Fibroblast of lung (primary cell): ENCODE results near the gene YJU2. TPM values are rescaled to one million over a fixed set of nuclear protein-coding genes. Genes with fewer than 3 reads are reported as not detected.

Source experiments
- DNase-seq, 2 donors: peaks; one replicate each; pipeline versions ENCODE4 v3.0.0 to v3.0.0-alpha.2; 2010; ENCODE audit warnings: low read depth in 2 of 2
- H2AFZ ChIP-seq: 2 replicates; pipeline ENCODE4 v1.5.1; 2012; ENCODE audit warnings: low read length, control low read depth, inconsistent platforms
- H3K27ac ChIP-seq: 2 replicates; pipeline ENCODE4 v1.5.1; 2011; ENCODE audit warnings: low read length, control low read depth; ENCODE audit not compliant: insufficient read depth
- H3K27me3 ChIP-seq: 2 replicates; pipeline ENCODE4 v1.5.1; 2011; ENCODE audit warnings: mild to moderate bottlenecking, low read length; ENCODE audit not compliant: control insufficient read depth, insufficient read depth
- H3K36me3 ChIP-seq: 2 replicates; pipeline ENCODE4 v1.5.1; 2011; ENCODE audit warnings: low read length; ENCODE audit not compliant: control insufficient read depth, insufficient read depth
- H3K4me1 ChIP-seq: 2 replicates; pipeline ENCODE4 v1.5.1; 2011; ENCODE audit warnings: low read length; ENCODE audit not compliant: control insufficient read depth, insufficient read depth; ENCODE audit errors: extremely low read depth
- H3K4me2 ChIP-seq: 2 replicates; pipeline ENCODE4 v1.5.1; 2011; ENCODE audit warnings: low read length, control low read depth; ENCODE audit not compliant: insufficient read depth; ENCODE audit errors: extremely low read depth
- H3K4me3 ChIP-seq, 4 experiments: fragments of 200-600 bp in 1 of 4; sonication (generic) in 1 of 4; replicated peaks in 1 of 4; 2 replicates each; pipeline ENCODE4 v1.5.1; 2011 to 2016; ENCODE audit warnings: low read length in 4 of 4, low read depth in 3 of 4, mild to moderate bottlenecking in 3 of 4, control low read depth in 2 of 4, inconsistent platforms in 1 of 4, mixed read lengths in 1 of 4; ENCODE audit not compliant: insufficient read depth in 1 of 4; ENCODE audit errors: control extremely low read depth in 1 of 4
- H3K79me2 ChIP-seq: 2 replicates; pipeline ENCODE4 v1.5.1; 2012; ENCODE audit warnings: mild to moderate bottlenecking, low read length, inconsistent platforms; ENCODE audit not compliant: control insufficient read depth, insufficient read depth
- H3K9ac ChIP-seq: 2 replicates; pipeline ENCODE4 v1.5.1; 2011; ENCODE audit warnings: mild to moderate bottlenecking, low read length, control low read depth; ENCODE audit not compliant: insufficient read depth
- H3K9me3 ChIP-seq: 2 replicates; pipeline ENCODE4 v1.5.1; 2012; ENCODE audit warnings: low read depth, low read length; ENCODE audit not compliant: control insufficient read depth, insufficient read depth
- H4K20me1 ChIP-seq: 2 replicates; pipeline ENCODE4 v1.5.1; 2011; ENCODE audit warnings: low read length; ENCODE audit not compliant: control insufficient read depth, insufficient read depth; ENCODE audit errors: extremely low read depth
- EZH2 ChIP-seq: IDR thresholded peaks from 2 replicates; pipeline ENCODE4 v1.5.1; 2012; ENCODE audit warnings: low read length, control low read depth, mild to moderate bottlenecking; ENCODE audit errors: missing control alignments
- polyA plus RNA-seq, 2 donors: library from polyadenylated mRNA; depleted of rRNA in 1 of 2; stranded (reverse) in 1 of 2; unstranded in 1 of 2; fragments of >200 nt; gene quantifications; 2 replicates each; pipeline ENCODE4 v1.2.1, GENCODE V29; 2011 to 2012; ENCODE audit warnings: missing spikeins in 1 of 2
- total RNA-seq: library from RNA; depleted of rRNA; stranded (reverse); fragments of >200 nt; gene quantifications from 2 replicates; pipeline ENCODE4 v1.2.1, GENCODE V29; 2014
- TF ChIP-seq, protein P1 (sequence below), 2 donors: IDR thresholded peaks in 1 of 2; conservative IDR thresholded peaks in 1 of 2; 1 replicate in 1 of 2; 2 replicates in 1 of 2; pipeline ENCODE4 v1.5.1; 2011 to 2012; ENCODE audit warnings: low read length in 2 of 2, control low read depth in 1 of 2, inconsistent platforms in 1 of 2, low read depth in 1 of 2, mild to moderate bottlenecking in 1 of 2

Gene YJU2
- total and polyA plus RNA-seq, 2 donors (not counting 1 experiment from before 2014, with no cell fraction given): 10.7 to 14.7 TPM

DNA sequence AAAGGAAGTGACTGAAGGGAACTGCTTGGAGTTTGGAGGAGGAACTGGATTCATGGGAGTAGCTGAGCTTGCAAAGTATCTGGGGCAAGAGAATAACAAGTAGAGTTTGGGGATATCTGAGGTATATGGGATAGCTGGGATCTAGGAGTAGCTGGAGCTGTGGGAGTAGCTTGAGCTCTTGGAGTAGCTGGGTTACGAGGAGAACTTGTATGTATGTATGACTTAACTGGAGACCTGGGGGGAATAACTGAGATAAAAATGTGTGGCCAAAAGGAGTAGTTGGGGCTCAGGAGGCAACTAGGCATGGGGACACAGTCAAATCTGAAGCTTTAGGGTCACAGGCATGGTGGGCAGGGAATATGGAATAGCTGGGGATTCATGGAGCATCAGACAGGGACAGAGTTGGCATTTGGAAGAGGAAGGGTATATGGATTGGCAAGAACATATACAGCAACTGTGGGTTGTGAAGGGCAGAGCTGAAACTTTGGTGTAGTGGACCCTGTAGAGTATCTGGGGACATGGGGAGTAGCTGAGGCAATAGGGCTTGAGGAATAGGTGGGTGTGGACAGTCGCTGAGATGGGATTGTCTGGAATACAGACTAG, 45.8 kb upstream of the YJU2 start:
- Histone ChIP-seq H3K4me3 (no peak overlapping the region), H3K79me2 (no peaks in the 10 kb centered on the region), H3K4me2 (no peak overlapping the region), H4K20me1 (no peaks in the 10 kb centered on the region), H3K36me3 (no peaks in the 10 kb centered on the region), H3K9ac (no peak overlapping the region), H3K27me3 (peaks cover 9% of the 10 kb centered on the region), H2AFZ (no peak overlapping the region), H3K4me1 (peaks cover 3% of the 10 kb centered on the region), H3K27ac (no peak overlapping the region), H3K9me3 (no peaks in the 10 kb centered on the region)
- TF ChIP-seq, protein P1, sequence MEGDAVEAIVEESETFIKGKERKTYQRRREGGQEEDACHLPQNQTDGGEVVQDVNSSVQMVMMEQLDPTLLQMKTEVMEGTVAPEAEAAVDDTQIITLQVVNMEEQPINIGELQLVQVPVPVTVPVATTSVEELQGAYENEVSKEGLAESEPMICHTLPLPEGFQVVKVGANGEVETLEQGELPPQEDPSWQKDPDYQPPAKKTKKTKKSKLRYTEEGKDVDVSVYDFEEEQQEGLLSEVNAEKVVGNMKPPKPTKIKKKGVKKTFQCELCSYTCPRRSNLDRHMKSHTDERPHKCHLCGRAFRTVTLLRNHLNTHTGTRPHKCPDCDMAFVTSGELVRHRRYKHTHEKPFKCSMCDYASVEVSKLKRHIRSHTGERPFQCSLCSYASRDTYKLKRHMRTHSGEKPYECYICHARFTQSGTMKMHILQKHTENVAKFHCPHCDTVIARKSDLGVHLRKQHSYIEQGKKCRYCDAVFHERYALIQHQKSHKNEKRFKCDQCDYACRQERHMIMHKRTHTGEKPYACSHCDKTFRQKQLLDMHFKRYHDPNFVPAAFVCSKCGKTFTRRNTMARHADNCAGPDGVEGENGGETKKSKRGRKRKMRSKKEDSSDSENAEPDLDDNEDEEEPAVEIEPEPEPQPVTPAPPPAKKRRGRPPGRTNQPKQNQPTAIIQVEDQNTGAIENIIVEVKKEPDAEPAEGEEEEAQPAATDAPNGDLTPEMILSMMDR (conservative IDR thresholded peaks at IDR 0.05 in 1 of 2, IDR thresholded peaks at IDR 0.05 in 1 of 2; ENCODE audit: low read depth in 1 of 2, low read length in 2 of 2): no peak
- no peak for TF ChIP-seq EZH2
- no peak for DNase-seq

GRCh38 chr19:4201798-4202197, 45.1 kb upstream of the YJU2 start:
- no peak for DNase-seq
- Histone ChIP-seq H3K79me2 (no peaks in the 10 kb centered on the region), H3K27me3 (peaks cover 7% of the 10 kb centered on the region), H3K9ac (no peak overlapping the region), H3K4me2 (no peak overlapping the region), H3K4me3 (no peak overlapping the region), H2AFZ (no peak overlapping the region), H3K4me1 (peaks cover 3% of the 10 kb centered on the region), H4K20me1 (no peaks in the 10 kb centered on the region), H3K27ac (no peak overlapping the region), H3K36me3 (no peaks in the 10 kb centered on the region), H3K9me3 (no peaks in the 10 kb centered on the region)
- TF ChIP-seq, protein P1 (conservative IDR thresholded peaks at IDR 0.05 in 1 of 2, IDR thresholded peaks at IDR 0.05 in 1 of 2; ENCODE audit: low read depth in 1 of 2, low read length in 2 of 2): no peak
- no peak for TF ChIP-seq EZH2

DNA sequence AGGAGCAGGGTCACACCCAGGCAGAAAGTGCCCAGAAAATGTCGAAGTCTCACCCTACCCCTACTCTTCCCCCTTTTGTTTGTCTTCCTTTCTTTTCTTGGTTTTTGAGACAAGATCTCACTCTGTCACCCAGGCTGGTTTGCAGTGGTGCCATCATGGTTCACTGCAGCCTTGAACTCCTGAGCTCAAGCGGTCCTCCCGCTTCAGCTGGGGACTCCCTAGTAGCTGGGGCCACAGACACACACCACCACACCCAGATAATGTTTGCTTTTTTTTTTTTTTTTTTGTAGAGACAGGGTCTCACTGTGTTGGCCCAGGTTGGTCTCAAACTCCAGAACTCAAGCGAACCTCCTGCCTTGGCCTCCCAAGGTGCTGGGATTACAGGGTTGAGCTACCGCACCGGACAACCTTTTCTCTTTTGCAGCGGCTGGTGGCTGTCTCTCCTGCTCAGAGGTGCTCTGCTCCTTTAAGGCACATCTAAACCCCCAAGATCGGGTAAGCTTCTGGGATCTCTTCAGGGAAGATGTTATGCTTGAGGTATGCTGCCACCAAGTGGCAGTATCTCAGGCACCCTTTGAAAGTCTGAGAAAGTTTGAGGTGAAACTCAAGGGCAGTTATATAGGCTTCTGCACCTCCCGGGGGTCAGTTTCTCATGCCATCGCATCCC, 39.9 kb upstream of the YJU2 start:
- DNase-seq: peak; percentile 14 to 44
- H3K36me3 ChIP-seq: no peaks in the 10 kb centered on the region

More for the DNA sequence above, 39.9 kb upstream of the YJU2 start:
- no peak overlapping the region for H3K4me2 ChIP-seq
- no peaks in the 10 kb centered on the region for H3K9me3 ChIP-seq
- H3K27me3 ChIP-seq: no peaks in the 10 kb centered on the region
- TF ChIP-seq, protein P1 (conservative IDR thresholded peaks at IDR 0.05 in 1 of 2, IDR thresholded peaks at IDR 0.05 in 1 of 2; ENCODE audit: low read depth in 1 of 2, low read length in 2 of 2): peak; percentile 33 to 44
- no peak for TF ChIP-seq EZH2
- H3K4me1 ChIP-seq: peaks cover 3% of the 10 kb centered on the region
- H3K9ac ChIP-seq: no peak overlapping the region
- no peak overlapping the region for H3K4me3 ChIP-seq
- H3K79me2 ChIP-seq: no peaks in the 10 kb centered on the region
- no peak overlapping the region for H2AFZ ChIP-seq
- H3K27ac ChIP-seq: no peak overlapping the region
- no peaks in the 10 kb centered on the region for H4K20me1 ChIP-seq
